Coronary artery (tissue), 2 donors: ENCODE measurements around the gene CD79A.

Experiments
- DNase-seq: peaks from one replicate; pipeline ENCODE4 v3.0.0-alpha.2; 2017; ENCODE audit warnings: low spot score
- H3K27ac ChIP-seq, 2 donors: fragments of 200-600 bp; sonication (generic); one replicate each; pipeline ENCODE4 v1.5.1; 2016 to 2019
- H3K4me3 ChIP-seq: fragments of 200-600 bp; sonication (generic); 2 replicates; pipeline ENCODE4 v1.5.1; 2016; ENCODE audit warnings: mild to moderate bottlenecking, moderate library complexity
- TF ChIP-seq, protein P1 (sequence below): fragments of 200-600 bp; sonication (generic); IDR thresholded peaks from one replicate; pipeline ENCODE4 v1.5.1; 2019; ENCODE audit warnings: antibody characterized with exemption

The CD79A gene

DNA sequence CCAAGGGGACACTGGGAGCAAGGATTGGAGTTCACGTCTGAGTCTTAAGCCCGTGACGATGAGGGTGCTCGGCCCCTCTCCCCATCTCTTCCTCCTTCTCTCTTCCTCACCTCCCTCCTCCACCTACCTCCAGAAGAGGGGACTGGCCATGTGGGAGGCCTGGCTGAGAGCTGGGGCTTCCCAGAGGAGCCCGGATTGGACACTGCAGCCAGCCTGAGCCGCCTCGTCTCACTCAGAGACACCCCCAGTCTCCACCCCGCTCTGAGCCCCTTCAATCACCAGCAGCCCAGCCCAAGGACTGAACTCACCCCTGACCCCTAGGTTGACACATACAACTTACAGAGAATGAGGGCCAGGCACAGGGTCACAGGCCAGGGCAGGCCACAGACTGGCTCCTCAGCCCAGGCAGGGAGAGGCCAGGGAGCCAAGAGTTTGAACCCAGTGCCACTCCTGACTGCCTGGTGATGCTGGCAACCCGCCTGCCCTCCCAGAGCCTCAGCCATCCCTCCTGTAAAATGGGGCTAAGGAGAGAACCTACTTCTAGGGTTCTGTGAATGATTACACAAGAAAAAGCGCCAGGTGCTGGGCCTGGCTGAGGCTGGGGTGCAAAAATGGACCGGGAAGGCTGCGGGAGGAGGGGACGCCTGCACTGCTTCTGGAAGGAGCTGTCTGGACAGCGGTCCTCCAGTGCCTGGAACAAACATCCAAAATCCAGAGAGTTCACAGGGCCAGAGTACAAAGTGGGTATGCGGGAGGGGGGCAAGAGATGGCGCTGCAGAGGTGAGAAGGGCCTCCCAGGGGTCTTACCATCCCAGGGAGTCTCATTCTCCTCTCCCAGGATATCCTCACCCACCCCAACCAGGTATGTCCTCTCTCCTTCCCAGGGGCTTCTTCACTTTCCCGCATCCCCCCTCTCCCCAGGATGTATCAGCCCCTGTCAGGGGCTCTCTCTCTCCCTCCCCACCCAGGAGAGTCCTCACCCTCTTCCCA, 1.1 kb downstream of the CD79A start:
- no peak overlapping the region for H3K4me3 ChIP-seq
- no peak for DNase-seq
- H3K27ac ChIP-seq = no peak overlapping the region
- TF ChIP-seq, protein P1, sequence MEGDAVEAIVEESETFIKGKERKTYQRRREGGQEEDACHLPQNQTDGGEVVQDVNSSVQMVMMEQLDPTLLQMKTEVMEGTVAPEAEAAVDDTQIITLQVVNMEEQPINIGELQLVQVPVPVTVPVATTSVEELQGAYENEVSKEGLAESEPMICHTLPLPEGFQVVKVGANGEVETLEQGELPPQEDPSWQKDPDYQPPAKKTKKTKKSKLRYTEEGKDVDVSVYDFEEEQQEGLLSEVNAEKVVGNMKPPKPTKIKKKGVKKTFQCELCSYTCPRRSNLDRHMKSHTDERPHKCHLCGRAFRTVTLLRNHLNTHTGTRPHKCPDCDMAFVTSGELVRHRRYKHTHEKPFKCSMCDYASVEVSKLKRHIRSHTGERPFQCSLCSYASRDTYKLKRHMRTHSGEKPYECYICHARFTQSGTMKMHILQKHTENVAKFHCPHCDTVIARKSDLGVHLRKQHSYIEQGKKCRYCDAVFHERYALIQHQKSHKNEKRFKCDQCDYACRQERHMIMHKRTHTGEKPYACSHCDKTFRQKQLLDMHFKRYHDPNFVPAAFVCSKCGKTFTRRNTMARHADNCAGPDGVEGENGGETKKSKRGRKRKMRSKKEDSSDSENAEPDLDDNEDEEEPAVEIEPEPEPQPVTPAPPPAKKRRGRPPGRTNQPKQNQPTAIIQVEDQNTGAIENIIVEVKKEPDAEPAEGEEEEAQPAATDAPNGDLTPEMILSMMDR = no peak

DNA sequence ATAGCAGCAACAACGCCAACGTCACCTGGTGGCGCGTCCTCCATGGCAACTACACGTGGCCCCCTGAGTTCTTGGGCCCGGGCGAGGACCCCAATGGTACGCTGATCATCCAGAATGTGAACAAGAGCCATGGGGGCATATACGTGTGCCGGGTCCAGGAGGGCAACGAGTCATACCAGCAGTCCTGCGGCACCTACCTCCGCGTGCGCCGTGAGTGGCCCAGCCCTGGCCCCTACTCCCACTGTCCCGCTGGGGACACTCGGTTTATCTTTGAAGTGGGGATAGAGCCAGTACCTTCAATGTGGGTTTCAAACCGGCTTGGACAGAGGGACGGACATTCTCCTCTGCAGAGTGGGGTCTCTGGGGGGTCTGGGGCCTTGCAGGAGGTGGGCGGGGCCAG, 2.0 kb downstream of the CD79A start:
- Histone ChIP-seq H3K4me3 (no peak overlapping the region), H3K27ac (no peak overlapping the region)
- TF ChIP-seq, protein P1 = no peak
- no peak for DNase-seq

DNA sequence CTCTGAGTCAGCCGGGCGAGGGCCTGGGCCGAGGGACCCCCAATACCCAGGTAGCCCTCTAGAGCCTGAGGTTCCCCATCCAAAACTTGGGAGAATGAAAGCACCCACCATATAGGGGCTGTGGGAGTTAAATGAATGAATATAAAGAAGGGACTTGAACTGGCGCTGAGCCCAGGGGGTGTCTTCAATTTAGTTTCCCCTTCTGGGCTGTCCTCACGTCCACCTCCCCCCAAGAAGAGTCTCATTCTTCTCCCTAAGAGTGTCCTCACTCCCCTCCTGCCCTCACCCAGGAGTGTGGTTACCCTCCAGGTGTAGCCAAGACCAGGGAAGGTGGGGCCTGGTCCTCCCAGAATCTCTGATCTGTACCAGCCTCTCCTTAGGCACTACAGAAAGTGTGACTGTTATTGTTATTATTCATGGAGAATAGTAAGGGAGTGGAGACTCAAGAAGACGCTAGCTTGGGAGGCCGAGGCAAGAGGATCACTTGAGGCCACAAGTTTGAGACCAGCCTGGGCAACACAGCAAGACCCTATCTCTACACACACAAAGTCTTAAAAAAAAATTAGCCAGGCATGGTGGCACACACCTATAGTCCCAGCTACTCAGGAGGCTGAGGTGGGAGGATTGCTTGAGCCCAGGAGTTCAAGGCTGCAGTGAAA, 2.7 kb downstream of the CD79A start:
- H3K4me3 ChIP-seq = no peak overlapping the region
- no peak overlapping the region for H3K27ac ChIP-seq
- DNase-seq = no peak
- TF ChIP-seq, protein P1 = no peak

DNA sequence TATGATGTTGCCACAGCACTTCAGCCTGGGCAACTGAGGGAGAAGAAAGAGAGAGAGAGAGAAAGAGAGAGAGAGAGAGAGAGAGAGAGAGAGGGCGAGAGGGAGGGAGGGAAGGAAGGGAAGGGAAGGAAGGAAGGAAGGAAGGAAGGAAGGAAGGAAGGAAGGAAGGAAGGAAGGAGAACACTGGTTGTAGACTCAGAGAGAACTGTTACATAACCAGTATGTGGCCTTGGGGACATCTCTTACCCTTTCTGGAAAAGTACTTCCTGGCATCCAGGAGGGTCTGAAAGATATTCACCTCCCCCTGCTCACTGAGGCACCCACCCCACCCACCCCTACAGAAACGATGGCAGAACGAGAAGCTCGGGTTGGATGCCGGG, 3.2 kb downstream of the CD79A start:
- no peak overlapping the region for H3K4me3 ChIP-seq
- no peak overlapping the region for H3K27ac ChIP-seq

DNA sequence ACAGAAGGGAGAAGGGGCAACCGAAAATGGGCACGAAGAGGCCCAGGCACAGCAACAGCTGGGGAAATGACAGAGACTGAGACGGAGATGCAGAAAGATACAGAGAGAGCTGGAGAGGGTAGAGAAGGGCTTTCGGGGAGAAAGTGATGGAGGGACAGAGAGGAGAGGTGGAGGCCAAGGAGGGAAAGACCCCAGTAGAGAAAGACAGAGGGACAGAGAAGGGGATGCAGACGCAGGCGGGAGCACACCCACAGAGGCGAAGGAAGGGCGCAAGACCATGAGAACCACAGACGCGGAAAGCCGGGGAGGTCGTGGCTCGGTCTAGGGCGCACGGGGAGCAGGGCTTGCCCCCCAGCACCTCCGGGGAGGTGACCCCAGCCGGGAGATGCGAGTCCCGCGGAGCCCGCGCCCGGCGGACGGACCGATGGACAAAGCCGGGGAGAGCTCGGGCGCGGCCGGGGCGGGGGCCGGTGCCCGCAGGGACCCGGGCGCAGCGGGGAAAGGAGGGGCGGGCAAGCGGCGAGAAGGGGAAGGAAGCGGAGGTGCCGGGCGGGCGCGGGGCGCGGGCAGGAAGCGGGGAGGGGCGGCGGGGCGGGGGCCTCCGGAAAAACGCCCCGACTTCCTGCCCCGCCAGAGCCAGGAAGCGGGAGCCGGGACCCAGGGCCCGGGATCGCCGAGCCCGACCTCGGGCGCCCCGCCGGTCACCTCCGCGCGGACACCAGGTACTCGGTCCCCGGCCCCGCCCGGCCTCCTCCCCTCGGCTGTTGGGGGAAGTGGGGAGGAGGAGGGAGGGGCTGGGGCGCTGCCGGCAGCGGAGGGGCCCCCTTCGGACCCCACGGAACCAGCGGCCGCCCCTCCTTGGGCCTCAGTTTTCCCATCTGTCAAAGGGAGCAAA, 5.7 kb downstream of the CD79A start, which contains the start of gene ARHGEF1:
ARHGEF1 (plus strand) TSS at position 617 of the 895 bp plus-strand sequence. CDS start 4,899 bp downstream, outside the sequence.
- peak within 1 kb of the TSS; percentile 63 to 83 for H3K27ac ChIP-seq
- TF ChIP-seq, protein P1 = no peak
- peak within 1 kb of the TSS; percentile 82 for H3K4me3 ChIP-seq
- DNase-seq = no peak

More for the DNA sequence above, 3.2 kb downstream of the CD79A start:
- TF ChIP-seq, protein P1 = no peak
- DNase-seq = no peak

DNA sequence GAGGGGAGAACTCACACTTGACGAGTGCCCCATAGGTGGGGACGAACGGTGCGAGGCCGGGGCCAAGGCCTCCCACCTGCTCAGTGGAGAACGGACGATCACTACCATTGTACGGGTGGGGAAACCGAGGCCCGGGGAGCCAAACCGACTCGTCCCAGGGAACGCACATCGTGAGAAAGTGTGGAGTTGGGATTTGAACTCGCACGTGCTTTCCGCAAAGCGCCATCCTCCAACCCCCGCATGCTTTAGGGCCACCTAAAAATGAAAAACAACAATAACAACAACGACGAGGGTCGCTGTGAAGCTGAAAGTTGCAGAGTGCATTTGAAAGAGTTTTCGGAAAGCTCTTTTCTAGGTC, 6.4 kb downstream of the CD79A start:
- TF ChIP-seq, protein P1 = no peak
- DNase-seq = no peak
- Histone ChIP-seq H3K27ac (peak overlapping the region; percentile 63 to 83), H3K4me3 (peak overlapping the region; percentile 82)
